GM23338 (cell line): Measurements from ENCODE around the gene CPB2. TPM values are rescaled to one million over a fixed set of nuclear protein-coding genes. Genes with fewer than 3 reads are reported as not detected.

Experiments used
- ATAC-seq: fragments of 200-7000 bp; cut with Tn5 transposase; 3 replicates; pipeline ENCODE4 v1.9.1; 2020
- DNase-seq: peaks from one replicate; pipeline ENCODE4 v3.0.0-alpha.2; 2015; ENCODE audit warnings: low spot score
- H2AFZ ChIP-seq: fragments of 200-600 bp; sonication (generic); 2 replicates; pipeline ENCODE4 v1.8.0; 2016; ENCODE audit warnings: antibody characterized with exemption, mild to moderate bottlenecking, moderate library complexity
- H3F3A ChIP-seq: fragments of 200-600 bp; sonication (generic); replicated peaks from 2 replicates; pipeline ENCODE4 v1.8.0; 2017; ENCODE audit warnings: antibody characterized with exemption, mixed run types, low read depth
- H3K27ac ChIP-seq: fragments of 200-600 bp; sonication (generic); 2 replicates; pipeline ENCODE4 v1.6.1; 2016; ENCODE audit warnings: low read depth
- H3K27me3 ChIP-seq: fragments of 200-600 bp; sonication (generic); 2 replicates; pipeline ENCODE4 v1.8.0; 2016; ENCODE audit warnings: mild to moderate bottlenecking, mixed run types, moderate library complexity; ENCODE audit not compliant: insufficient read depth
- H3K36me3 ChIP-seq: fragments of 200-600 bp; sonication (generic); 2 replicates; pipeline ENCODE4 v1.8.0; 2016; ENCODE audit warnings: mild to moderate bottlenecking; ENCODE audit not compliant: insufficient read depth
- H3K4me1 ChIP-seq: fragments of 200-600 bp; sonication (generic); 2 replicates; pipeline ENCODE4 v1.8.0; 2016; ENCODE audit warnings: mild to moderate bottlenecking, moderate library complexity; ENCODE audit not compliant: insufficient read depth
- H3K4me2 ChIP-seq: fragments of 200-600 bp; sonication (generic); 2 replicates; pipeline ENCODE4 v1.7.1; 2017; ENCODE audit warnings: mixed run types
- H3K4me3 ChIP-seq: fragments of 200-600 bp; sonication (generic); 2 replicates; pipeline ENCODE4 v1.6.1; 2016; ENCODE audit warnings: mixed run types
- H3K79me2 ChIP-seq: fragments of 200-600 bp; sonication (generic); replicated peaks from 2 replicates; pipeline ENCODE4 v1.8.0; 2017; ENCODE audit warnings: mild to moderate bottlenecking; ENCODE audit not compliant: insufficient read depth
- H3K9me2 ChIP-seq: fragments of 200-600 bp; sonication (generic); 2 replicates; pipeline ENCODE4 v1.8.0; 2017; ENCODE audit not compliant: insufficient read depth
- H4K20me1 ChIP-seq: fragments of 200-600 bp; sonication (generic); replicated peaks from 2 replicates; pipeline ENCODE4 v1.8.0; 2017; ENCODE audit warnings: mild to moderate bottlenecking; ENCODE audit not compliant: insufficient read depth
- H3K27ac Mint-ChIP-seq: 2 replicates; pipeline ENCODE4 v1.8.0; 2020; ENCODE audit warnings: inconsistent platforms, mild to moderate bottlenecking, moderate library complexity, mixed read lengths
- H3K27me3 Mint-ChIP-seq: 3 replicates; pipeline ENCODE4 v1.8.0; 2022; ENCODE audit warnings: low read depth, mild to moderate bottlenecking, moderate library complexity, mixed read lengths, inconsistent platforms; ENCODE audit not compliant: insufficient read depth, poor library complexity
- H3K36me3 Mint-ChIP-seq: 3 replicates; pipeline ENCODE4 v1.8.0; 2021; ENCODE audit warnings: low read depth, mild to moderate bottlenecking, inconsistent platforms, moderate library complexity, mixed read lengths
- H3K4me1 Mint-ChIP-seq: 3 replicates; pipeline ENCODE4 v1.8.0; 2020; ENCODE audit warnings: mild to moderate bottlenecking, inconsistent platforms, mixed read lengths
- H3K4me3 Mint-ChIP-seq: 3 replicates; pipeline ENCODE4 v1.8.0; 2021; ENCODE audit warnings: moderate library complexity, mild to moderate bottlenecking, inconsistent platforms, mixed read lengths
- H3K9me3 Mint-ChIP-seq: 3 replicates; pipeline ENCODE4 v1.8.0; 2020; ENCODE audit warnings: moderate library complexity, mild to moderate bottlenecking, inconsistent platforms, mixed read lengths
- CREB1 ChIP-seq: fragments of 250-450 bp; sonication (Bioruptor Pico); IDR thresholded peaks from 2 replicates; pipeline ENCODE4 v1.5.0; 2020; ENCODE audit warnings: low read depth, mild to moderate bottlenecking, moderate library complexity
- CTCF ChIP-seq, 2 experiments: fragments of 200-600 bp in 1 of 2; sonication (generic) in 1 of 2; conservative IDR thresholded peaks; 2 replicates each; pipeline versions ENCODE4 v1.5.1 to v1.6.1; 2016 to 2017; ENCODE audit warnings: antibody characterized with exemption in 2 of 2, low read depth in 2 of 2, mild to moderate bottlenecking in 2 of 2, moderate library complexity in 1 of 2
- ETS1 ChIP-seq: IDR thresholded peaks from 2 replicates; pipeline ENCODE4 v1.6.1; 2016; ENCODE audit warnings: antibody characterized with exemption
- EZH2phosphoT487 ChIP-seq: fragments of 200-600 bp; sonication (generic); IDR thresholded peaks from one replicate; pipeline ENCODE4 v1.8.1; 2018; ENCODE audit warnings: antibody characterized with exemption; ENCODE audit not compliant: unreplicated experiment
- REST ChIP-seq: IDR thresholded peaks from one replicate; pipeline ENCODE4 v1.6.1; 2018; ENCODE audit warnings: antibody characterized with exemption; ENCODE audit not compliant: unreplicated experiment
- STAT1 ChIP-seq: IDR thresholded peaks from one replicate; pipeline ENCODE4 v1.6.1; 2016; ENCODE audit warnings: antibody characterized with exemption; ENCODE audit not compliant: unreplicated experiment
- ZNF114 ChIP-seq: fragments of 250-450 bp; sonication (Bioruptor Pico); IDR thresholded peaks from 2 replicates; pipeline ENCODE4 v1.5.0; 2020; ENCODE audit warnings: mild to moderate bottlenecking, moderate library complexity
- ZNF462 ChIP-seq: fragments of 250-450 bp; sonication (Bioruptor Pico); IDR thresholded peaks from 2 replicates; pipeline ENCODE4 v1.5.0; 2020; ENCODE audit warnings: mild to moderate bottlenecking, moderate library complexity
- polyA plus RNA-seq: library from polyadenylated mRNA; unstranded; fragments of >200 nt; fragmentation: Nextera tagmentation; extraction: Ambion mirVana; gene quantifications from 2 replicates; pipeline ENCODE4 v1.2.1, GENCODE V29; 2016
- total RNA-seq: library from RNA; depleted of rRNA; stranded (reverse); fragments of >200 nt; shearing (Covaris generic); gene quantifications from 2 replicates; pipeline ENCODE4 v1.2.3, GENCODE V29; 2014

CPB2 gene
- total and polyA plus RNA-seq, 2 experiments from 2014 or later = 0.47 TPM; not detected in 1

- ATAC-seq = peak; percentile 92
- peak overlapping the region; percentile 78; the same call in 1 of the 2 replicates for H2AFZ ChIP-seq
Measured at GRCh38 chr13:46071590-46072249, 33.1 kb downstream of the CPB2 start.

More at GRCh38 chr13:46071590-46072249, 33.1 kb downstream of the CPB2 start:
- Histone ChIP-seq H3K4me3 (no peak overlapping the region), H3K4me2 (no peak overlapping the region), H3K9me2 (0 out of 2 replicates have a peak, but pooled peaks cover 3% of the 10 kb centered on the region), H3K27ac (no peak overlapping the region), H3K36me3 (no peaks in the 10 kb centered on the region), H3K4me1 (no peaks in the 10 kb centered on the region), H4K20me1 (no peaks in the 10 kb centered on the region), H3K79me2 (no peaks in the 10 kb centered on the region), H3F3A (no peaks in the 10 kb centered on the region), H3K27me3 (no peaks in the 10 kb centered on the region)
- no peak overlapping the region for H3K27ac Mint-ChIP-seq
- peaks cover 2% of the 10 kb centered on the region; the same call in 1 of the 3 replicates for H3K36me3 Mint-ChIP-seq
- no peak for TF ChIP-seq ZNF462
- TF ChIP-seq STAT1 = no peak
- no peak for TF ChIP-seq ETS1
- TF ChIP-seq ZNF114 (CRISPR knock-in tag) = no peak
- no peak for TF ChIP-seq REST
- TF ChIP-seq CREB1 (CRISPR knock-in tag) = no peak
- TF ChIP-seq CTCF (conservative IDR thresholded peaks at IDR 0.05; ENCODE audit: low read depth in 2 of 2) = peak; percentile 47 to 60
- TF ChIP-seq EZH2phosphoT487 = no peak
- peaks cover 6% of the 10 kb centered on the region; the same call in 2 of the 3 replicates for H3K9me3 Mint-ChIP-seq
- DNase-seq = peak; percentile 64
- H3K4me1 Mint-ChIP-seq = no peaks in the 10 kb centered on the region
- no peaks in the 10 kb centered on the region for H3K27me3 Mint-ChIP-seq
- no peak overlapping the region for H3K4me3 Mint-ChIP-seq
